GOT3 (cell line): ENCODE results near the gene ARL8B.

Experiments used
- DNase-seq: peaks from one replicate; lab custom pipeline; 2025; ENCODE audit warnings: mixed read lengths; lab: John Stamatoyannopoulos, UW

The ARL8B gene

DNA sequence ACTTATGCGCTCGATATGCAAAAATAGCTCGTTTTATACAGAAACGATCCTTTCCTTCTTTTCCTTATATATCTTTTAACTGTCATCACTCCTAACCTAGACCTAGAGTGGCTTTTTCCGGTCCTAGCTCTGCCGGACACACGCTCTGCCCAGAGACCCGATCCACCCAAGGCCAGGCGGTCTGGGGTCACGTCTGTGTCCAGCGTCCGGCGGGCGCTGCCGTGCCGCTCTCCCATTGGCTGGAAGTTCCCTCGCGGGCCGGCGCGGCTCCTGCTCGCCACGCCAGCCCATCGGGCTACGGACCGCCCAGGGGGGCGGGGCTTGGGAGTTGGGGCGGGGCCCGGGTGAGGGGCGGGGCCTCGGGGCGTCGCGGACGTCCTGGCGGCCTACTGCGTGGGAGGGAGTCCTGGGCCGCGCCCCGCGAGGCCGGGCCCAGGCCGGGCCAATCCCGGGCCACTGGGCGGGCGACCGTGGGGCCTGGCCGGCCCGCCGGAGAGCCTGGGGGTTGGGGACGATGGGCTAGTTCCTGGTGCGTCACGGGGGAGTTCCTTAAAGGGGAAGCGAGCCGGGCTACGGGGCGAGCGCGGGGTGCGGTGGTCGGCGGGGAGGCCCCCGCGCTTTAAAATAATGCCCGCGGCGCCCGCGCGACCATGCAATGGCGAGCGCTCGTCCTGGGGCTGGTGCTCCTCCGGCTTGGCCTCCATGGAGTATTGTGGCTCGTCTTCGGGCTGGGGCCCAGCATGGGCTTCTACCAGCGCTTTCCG lies 65.2 kb downstream of the ARL8B start, which contains the start of gene EDEM1:
Gene EDEM1 (plus strand): TSS at position 552 of the 764 bp plus-strand sequence. CDS start 99 bp downstream, at position 651.
- peak; percentile 88 for DNase-seq

DNA sequence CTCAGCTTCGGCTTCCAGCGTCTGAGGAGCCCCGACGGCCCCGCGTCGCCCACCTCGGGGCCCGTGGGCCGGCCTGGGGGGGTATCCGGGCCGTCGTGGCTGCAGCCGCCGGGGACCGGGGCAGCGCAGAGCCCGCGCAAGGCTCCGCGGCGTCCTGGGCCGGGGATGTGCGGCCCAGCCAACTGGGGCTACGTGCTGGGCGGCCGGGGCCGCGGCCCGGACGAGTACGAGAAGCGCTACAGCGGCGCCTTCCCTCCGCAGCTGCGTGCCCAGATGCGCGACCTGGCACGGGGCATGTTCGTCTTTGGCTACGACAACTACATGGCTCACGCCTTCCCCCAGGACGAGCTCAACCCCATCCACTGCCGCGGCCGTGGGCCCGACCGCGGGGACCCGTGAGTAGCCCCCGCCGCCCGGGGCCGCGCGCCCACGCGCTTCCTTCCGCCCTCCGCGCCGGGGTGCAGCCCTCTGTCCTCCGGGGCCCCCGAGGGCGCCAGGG lies 65.9 kb downstream of the ARL8B start:
- DNase-seq, result no peak

DNA sequence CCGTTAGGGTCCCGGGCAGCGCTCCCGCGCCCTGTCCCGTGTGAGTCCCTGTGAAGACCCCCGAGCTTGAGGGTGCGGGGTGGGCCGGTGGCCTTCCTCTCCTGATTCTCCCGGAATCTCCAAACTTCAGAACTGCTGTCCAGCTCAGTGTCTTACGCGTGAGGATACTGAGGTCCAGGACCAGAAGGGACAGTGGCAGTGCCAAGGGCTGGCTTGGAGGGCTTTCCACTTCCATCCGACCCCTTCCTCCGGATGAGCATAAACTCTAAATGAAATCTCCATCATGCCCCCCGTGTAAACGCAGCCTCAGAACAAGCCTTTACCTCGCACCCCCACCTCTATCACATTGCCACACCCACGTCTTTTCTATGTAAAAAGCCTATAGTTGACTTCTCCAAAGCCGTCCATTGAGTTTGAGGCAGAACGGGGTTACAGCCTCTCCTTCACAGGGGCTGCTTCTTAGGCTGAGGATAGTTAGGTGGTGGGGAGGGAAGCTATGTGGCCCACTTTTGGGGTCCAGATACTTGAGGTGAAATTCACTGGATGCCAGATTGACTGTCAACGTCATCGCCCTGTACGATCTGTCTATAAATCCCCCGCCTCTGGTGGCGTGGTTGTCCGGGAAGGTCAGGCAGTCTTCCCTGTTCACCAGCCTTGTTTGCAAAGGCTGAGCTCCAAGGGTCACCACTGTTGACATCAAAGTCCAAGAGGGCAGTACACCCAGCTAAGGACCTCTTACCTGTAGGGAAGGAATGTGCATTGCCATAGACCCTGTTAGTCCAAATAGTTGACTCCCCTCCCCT lies 66.5 kb downstream of the ARL8B start:
- no peak for DNase-seq

DNA sequence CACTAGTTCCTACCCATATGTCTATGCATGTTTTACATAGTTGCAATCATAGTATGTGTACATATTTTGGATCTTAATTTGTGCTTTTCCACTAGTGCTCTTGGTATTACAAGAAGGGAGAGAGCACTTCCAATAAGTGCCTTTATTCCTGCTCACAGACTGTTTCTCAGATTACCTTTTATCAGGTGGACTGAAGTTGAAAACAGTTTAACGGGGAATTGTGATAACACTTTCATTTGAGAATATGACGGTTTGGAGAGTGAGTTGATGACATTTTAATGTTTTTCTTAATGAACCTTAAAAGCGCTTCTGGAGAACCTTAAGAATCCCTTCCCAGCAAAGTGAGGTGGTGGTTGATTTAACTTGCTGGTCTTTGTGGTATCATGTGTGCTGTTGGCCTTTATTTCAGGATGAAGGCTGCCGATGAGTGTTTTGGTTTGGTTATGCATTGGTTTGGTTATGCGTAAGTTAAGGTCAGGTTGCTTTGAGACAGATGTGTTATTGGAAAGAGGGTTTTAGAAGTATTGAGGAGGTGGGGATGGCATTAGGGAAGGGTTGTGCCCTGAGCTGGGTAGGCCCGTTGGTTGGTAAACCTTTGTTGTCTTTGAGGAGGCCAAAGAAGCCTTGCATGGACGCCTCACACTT lies 68.2 kb downstream of the ARL8B start:
- DNase-seq, result no peak

DNA sequence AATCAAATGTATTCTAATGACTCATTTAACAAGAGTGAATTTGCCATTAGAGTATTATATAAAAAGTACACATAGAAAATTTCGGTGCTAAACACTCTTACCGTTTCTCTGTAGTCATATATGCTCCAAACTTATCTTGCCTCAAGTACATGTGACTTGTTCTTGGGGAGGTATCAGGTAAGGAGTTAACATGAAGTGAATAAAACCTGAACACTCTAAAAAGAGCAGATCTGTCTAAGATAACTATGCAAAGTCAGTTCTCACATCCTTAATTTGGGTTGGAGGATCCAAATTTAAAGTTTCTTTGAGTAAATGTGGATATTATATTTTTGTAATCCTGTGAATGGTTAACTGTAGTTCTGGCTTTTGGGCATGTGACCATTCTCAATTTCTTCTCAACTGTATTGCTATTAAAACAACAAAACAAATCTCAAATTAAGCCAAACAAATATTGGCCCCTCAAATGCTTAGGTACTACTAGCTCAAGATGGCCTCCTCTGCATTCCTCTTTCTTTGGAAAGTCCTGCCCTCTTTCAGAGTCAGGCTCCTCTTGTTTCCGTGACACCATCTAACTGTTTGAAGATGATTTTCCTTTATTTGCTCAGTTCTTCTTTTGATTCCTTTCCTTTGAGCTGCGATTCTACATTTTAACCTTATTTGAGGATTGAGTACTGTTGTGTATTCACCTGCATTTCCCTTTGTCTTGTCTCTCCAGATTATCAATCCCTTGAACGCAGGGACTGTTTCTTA lies 69.6 kb downstream of the ARL8B start:
- no peak for DNase-seq

DNA sequence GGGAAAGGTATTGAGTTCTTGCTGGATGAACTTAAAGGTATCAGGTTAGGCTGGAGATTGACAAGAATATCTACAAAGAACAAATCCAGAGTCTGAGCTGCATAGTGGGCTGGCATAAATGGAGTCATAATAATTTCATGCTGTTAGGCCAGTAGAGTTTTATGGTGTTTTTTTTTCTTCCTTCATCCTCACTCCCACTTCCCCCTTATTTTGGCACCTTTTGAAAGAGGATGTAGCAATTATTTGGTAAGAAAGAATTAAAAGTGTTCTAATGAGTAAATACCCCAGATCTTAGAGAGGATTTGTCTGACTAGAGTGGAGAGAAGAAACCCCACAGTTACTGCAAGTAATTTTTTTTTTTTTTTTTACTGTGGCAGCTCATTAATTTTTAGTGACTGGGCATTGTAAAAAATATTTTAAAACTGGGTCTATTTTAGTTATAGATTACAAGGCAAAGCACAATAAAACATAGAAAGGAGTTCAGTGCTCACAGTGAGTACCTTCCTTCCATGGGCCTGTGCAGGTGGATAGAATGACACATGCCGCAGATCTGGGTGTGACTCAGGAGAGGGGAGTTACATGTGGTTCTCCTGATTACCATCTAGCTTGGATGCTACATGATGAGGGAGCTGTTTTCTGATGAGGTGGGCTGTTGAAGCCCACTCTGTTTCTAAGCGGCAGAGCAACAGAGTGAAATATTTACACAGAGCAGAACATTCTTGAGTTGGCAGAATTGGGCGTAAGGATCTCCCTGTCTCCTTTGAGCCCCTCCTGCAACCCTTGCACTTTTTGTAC lies 70.7 kb downstream of the ARL8B start:
- no peak for DNase-seq

DNA sequence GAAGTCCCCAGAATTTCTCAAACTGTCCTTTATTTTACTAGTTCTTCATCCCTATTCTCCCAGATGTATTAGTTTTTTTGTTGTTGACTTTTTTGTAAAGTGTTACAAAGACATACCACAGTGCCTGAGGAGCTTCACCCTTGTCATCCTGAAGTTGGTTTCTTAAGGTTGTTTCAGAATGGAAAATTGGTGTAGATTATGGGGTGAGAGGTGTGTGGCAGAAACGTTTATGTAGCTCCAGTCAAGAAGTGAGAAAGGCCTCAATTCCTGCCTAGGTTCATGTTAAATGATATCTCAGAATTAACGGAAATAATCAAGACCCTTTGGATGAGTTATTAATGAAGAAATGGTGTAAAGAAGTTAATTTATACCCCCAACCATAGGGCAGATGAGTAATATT lies 72.2 kb downstream of the ARL8B start:
- no peak for DNase-seq

DNA sequence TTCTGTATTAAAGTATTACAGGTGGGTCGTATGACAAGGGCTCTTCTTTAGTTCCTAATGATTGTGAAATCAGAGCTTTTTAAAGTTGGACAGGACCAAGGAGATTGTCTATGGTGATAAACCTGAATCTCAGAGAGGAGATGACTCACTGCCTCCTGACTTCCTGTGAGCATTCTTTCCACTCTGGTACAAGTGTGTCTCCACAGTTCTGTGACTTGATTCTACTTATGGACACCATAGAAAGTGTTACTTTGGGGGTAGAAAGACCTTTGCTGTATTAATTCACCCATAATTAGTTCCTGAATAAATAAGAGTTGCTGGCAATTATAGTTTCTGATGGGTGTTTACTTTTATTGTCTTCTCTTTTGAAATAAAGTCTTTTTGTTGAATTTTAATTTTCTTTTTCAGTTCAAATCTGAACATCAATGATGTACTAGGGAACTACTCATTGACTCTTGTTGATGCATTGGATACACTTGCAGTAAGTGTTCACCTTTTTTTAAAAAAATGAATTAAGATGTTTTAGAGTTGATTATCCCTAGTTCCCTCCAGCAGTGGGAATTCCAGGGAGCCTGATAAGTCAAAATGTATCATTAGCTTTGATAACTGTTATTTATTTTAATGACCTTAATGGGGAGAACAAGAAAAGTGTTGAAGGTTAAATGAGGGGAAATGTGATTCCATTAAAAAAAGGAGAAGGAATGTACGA lies 72.9 kb downstream of the ARL8B start:
- no peak for DNase-seq

DNA sequence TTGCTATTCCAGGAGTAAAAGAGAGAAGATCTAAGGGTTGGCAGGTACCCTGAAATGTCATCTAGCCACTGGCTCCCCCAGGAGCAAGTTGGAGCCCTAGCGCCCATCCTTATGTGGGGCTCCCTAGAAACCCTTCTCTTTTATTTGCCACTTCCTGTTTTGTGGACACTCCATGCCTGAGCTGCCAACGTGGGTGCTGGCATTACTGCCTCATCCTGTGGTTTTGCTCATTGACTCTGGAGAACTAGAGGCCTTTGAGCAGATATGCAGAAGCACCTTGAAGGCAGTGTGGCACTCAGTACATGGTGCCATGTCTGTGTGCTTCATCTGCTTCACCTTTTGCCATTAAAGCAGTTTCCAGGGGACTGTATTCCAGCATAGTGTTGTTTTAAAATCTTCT lies 73.5 kb downstream of the ARL8B start:
- no peak for DNase-seq

DNA sequence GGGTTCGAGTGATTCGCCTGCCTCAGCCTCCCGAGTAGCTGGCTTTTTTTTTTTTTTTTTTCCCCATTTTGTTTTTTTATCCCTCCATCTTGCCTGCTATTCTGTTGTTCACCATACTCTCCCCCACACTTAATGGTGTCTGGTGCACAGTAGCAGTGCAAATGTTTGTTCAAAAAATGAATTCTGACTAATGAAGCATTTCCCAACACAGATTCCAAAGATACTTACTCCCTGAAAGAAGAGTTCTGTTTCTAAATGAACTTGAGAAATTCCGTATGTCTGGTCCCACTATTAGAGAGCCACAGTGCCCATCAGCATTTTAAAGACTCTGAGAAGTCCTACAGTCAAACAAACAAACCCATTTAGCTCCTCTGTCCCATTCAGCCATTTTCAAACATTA lies 74.9 kb downstream of the ARL8B start:
- DNase-seq, result no peak

DNA sequence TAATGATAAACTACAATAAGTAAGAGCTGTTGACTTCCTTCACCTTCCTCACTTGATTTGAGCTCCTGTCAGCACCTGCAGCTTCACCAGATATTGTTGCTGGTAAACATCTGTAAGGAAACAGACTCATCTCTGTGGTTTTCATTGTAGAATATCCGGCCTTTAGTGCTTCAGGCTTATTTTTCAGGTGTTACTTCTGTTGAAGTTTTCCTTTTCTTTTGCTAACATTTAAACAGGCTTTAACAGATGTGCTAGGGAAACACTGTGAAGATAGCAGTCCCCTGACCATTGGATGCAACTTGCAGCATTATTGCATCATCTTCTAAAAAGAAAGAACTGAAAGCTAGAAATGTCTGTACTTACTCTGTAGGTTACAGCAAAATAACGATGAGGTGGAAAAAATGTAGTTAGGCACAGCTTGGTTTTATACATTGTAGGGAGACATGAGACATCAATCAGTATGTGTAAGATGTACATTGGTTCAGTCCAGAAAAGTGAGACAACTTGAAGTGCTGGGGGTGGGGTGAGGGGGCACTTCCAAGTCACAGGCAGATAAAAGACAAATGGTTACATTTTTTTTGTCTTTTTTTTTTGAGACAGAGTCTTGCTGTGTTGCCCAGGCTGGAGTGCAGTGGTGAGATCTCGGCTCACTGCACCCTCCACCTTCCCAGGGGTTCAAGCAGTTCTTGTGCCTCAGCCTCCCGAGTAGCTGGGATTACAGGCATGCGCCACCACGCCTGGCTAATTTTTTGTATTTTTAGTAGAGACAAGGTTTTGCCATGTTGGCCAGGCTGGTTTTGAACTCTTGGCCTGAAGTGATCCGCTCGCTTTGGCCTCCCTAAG lies 75.6 kb downstream of the ARL8B start:
- no peak for DNase-seq

DNA sequence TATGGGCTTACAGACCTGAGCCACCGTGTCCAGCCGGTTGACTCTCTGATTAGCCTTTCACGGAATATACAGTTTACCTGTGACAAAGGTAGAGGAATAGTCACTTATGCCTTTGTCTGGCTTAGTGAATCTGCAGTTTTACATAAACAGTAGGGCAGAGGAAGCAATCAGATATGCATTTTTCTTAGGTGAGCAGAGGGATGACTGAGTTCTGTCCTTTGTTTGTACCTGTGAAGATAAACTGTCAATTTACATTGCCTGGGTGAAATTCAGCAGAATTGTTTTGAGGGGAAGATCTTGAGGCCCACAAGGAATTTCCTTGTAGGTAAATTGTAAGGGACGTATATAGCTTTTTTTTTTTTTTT lies 76.2 kb downstream of the ARL8B start:
- no peak for DNase-seq

DNA sequence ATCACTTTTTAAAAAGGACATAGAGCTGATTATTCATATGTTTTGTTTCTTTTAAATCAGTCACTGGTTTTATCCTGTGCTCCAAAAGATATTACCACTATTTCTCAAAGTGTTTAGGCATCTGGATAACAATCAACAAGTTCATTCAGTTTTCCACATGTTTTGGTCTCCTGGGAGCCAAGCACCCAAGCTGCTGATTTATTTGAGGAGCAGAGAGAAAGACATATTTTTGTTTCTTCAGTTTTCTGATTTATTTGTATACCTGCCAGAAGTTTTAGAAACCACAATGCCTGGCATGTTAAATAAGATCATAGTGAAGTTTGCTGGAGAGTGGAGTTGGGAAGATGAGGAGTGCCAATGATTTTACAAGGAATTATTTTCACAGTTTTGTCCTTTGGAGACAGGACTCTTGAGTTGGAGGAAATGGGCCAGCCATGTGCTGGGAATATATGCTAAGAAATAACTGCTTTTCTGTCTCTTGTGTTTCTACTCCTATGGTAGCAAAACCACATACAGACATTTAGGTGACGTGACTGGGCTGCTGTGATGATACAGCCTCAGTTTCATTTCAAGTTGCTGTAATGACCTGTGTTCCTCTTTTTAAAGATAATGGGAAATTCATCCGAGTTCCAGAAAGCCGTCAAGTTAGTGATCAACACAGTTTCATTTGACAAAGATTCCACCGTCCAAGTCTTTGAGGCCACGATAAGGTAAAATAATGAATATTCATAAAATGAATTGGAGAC lies 77.1 kb downstream of the ARL8B start:
- no peak for DNase-seq

DNA sequence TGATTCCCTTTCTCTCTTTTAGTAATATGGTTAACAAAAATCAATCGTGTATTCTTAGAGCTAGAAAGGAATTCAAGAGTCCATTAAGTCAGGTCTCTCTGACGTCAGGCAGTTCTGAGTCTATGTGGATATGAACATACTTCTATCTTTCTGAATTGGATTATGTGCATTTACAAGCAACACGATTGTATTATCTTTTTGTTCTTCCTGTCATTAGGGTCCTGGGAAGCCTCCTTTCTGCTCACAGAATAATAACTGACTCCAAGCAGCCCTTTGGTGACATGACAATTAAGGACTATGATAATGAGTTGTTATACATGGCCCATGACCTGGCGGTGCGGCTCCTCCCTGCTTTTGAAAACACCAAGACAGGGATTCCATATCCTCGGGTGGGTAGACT lies 79.4 kb downstream of the ARL8B start:
- no peak for DNase-seq

DNA sequence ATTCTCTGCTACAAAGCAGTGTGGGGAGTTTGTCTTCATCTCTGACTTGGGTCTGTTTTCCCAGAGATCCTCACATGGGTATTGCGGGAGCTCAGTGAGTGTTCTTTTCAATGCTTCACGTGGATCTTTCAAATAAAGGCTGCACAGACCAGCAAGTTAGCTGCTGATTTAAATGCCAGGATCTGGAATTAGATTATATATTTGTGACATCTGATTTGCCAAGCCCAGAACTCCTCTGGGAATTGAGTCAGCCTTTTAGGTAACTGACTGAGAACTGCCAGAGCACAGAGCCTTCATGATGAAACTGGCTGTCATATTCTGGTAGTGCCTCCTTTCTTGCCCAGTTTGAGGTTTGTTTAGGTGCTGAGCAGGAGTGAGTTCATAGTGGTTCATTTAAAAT lies 80.1 kb downstream of the ARL8B start:
- DNase-seq, result no peak

DNA sequence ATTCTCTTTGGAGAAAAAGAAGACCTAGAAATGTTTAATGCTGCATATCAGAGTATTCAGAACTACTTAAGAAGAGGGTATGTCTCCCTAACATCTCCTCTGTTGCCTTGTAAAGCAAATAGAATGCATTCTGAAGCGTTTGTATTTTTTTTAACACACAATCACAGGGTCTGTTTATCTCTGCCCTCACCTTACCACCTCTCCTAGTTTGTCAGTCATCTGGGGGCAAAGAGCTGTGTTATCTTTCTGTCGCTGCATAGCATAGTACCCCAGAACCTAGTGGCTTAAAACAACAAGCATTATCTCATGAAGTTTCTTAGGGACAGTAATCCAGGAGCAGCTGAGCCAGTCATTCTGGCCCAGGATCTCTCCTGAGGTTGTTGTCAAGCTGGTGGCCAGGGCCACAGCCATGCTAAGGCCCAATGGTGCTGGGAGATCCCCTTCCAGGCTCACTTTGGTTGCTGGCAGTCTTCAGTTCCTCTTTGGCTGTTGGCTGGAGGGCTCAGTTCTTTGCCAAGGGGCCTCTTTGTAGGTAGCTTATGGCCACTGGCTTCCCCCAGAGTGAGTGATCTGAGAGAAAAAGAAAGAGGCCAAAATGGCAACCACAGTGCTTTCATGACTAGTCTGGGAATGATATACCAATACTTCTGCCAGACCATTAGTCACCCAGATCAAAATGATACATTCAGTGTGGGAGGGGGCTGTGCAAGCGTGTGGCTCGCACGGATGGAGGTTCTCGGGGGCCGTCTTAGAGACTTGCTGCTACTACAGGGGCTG lies 83.3 kb downstream of the ARL8B start:
- DNase-seq, result no peak

DNA sequence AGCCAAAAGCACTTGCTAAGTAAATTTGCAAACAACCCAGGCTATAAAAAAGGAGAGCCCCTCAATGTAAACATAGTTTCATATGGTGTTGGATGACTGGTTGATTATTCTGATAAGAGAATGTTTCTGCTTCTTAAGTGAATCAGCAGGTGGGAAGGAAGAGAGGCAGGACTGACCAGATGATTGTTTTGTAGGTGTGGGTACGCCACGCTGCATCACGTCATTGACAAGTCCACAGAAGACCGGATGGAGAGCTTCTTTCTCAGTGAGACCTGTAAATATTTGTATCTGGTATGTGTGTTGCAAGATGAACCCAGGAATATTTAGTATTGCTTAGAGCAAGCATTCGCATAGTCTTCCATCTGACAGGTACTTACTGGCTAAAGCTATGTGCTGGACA lies 88.8 kb downstream of the ARL8B start:
- no peak for DNase-seq
